ENCODE results near the gene NECAB3. TPM values are rescaled to one million over a fixed set of nuclear protein-coding genes. Genes with fewer than 3 reads are reported as not detected.

The NECAB3 gene
- total and polyA plus RNA-seq, 2 of the 13 experiments (the other 11 are each of a cell fraction or from before 2014, with no cell fraction given): 61.5 to 65.5 TPM

- TF ChIP-seq LCORL (IDR thresholded peaks at IDR 0.05): no peak
- TF ChIP-seq LCORL (CRISPR knock-in tag; IDR thresholded peaks at IDR 0.05): peak; percentile 36; the same call in 1 of the 2 replicates
- TF ChIP-seq NR2F1 (CRISPR knock-in tag; IDR thresholded peaks at IDR 0.05): 0 out of 4 replicates have a peak, but pooled peaks of 1 of the 2 experiments have one; percentile 35
- peak; percentile 72; the same call in 1 of the 2 replicates for TF ChIP-seq AHDC1 (CRISPR knock-in tag; IDR thresholded peaks at IDR 0.05; ENCODE audit: borderline replicate concordance)
- peak; percentile 83 for TF ChIP-seq FOSL2 (CRISPR knock-in tag; IDR thresholded peaks at IDR 0.05)
- TF ChIP-seq NFYC (CRISPR knock-in tag; IDR thresholded peaks at IDR 0.05): no peak
- no peak for TF ChIP-seq DNMT1 (CRISPR knock-in tag; IDR thresholded peaks at IDR 0.05)
- peak; percentile 79 for TF ChIP-seq PAXIP1 (CRISPR knock-in tag; conservative IDR thresholded peaks at IDR 0.05)
- peak; percentile 56; the same call in 1 of the 2 replicates for TF ChIP-seq RXRB (CRISPR knock-in tag; IDR thresholded peaks at IDR 0.05; ENCODE audit: borderline replicate concordance)
- peak; percentile 23 for TF ChIP-seq ASH2L (IDR thresholded peaks at IDR 0.05; ENCODE audit: insufficient read length, low read depth, low read length)
- peak; percentile 99 for TF ChIP-seq ESRRA (CRISPR knock-in tag; IDR thresholded peaks at IDR 0.05; ENCODE audit: low read depth)
- no peak for TF ChIP-seq RERE (CRISPR knock-in tag; IDR thresholded peaks at IDR 0.05; ENCODE audit: low read depth)
Observed at GRCh38 chr20:33709398-33709797, 35.2 kb upstream of the NECAB3 start (continued).
